CD4-positive, alpha-beta T cell treated with Interleukin-21 for 1 hour (primary cell): Measurements from ENCODE around the gene GALNT14.
A peak's percentile ranks its signal among the peaks of the same experiment; 100 is the strongest.
"Not testable (repeated sequence)": the region's sequence is repeated elsewhere in the genome, so short reads cannot be mapped to it uniquely, and the experiment has no call there.

Source experiments
- DNase-seq: peaks from one replicate; pipeline ENCODE4 v3.0.0-alpha.2; 2020

GALNT14 gene

GRCh38 chr2:31138037-31138962 lies at the start of gene GALNT14:
Gene GALNT14 (minus strand): TSS chr2:31138440. CDS start chr2:31138086, 354 bp downstream.
- DNase-seq: no peak

GRCh38 chr2:31187166-31187565 lies 48.9 kb upstream of the GALNT14 start:
- no peak for DNase-seq

- not testable (repeated sequence) for DNase-seq
These were observed 45.7 kb upstream of the GALNT14 start for GRCh38 chr2:31183973-31184372.

GRCh38 chr2:31176742-31177141 lies 38.5 kb upstream of the GALNT14 start:
- no peak for DNase-seq

- no peak for DNase-seq
These were observed 32.9 kb upstream of the GALNT14 start for GRCh38 chr2:31171142-31171541.

GRCh38 chr2:31170071-31170698 lies 31.9 kb upstream of the GALNT14 start:
- DNase-seq: peak; percentile 48

GRCh38 chr2:31168291-31168690 lies 30.1 kb upstream of the GALNT14 start:
- no peak for DNase-seq

GRCh38 chr2:31166925-31167324 lies 28.7 kb upstream of the GALNT14 start:
- no peak for DNase-seq

GRCh38 chr2:31163011-31163539 lies 24.8 kb upstream of the GALNT14 start:
- no peak for DNase-seq

GRCh38 chr2:31161637-31162036 lies 23.4 kb upstream of the GALNT14 start:
- no peak for DNase-seq

GRCh38 chr2:31151501-31151900 lies 13.3 kb upstream of the GALNT14 start:
- no peak for DNase-seq

GRCh38 chr2:31150120-31150670 lies 12.0 kb upstream of the GALNT14 start:
- no peak for DNase-seq

- no peak for DNase-seq
These were observed 10.3 kb upstream of the GALNT14 start for GRCh38 chr2:31148514-31148913.

GRCh38 chr2:31147645-31148044 lies 9.4 kb upstream of the GALNT14 start:
- no peak for DNase-seq

- no peak for DNase-seq
These were observed 3.9 kb upstream of the GALNT14 start for GRCh38 chr2:31142110-31142509.

- DNase-seq: no peak
These were observed 3.3 kb upstream of the GALNT14 start for GRCh38 chr2:31141443-31142085.

- DNase-seq: no peak
These were observed 1.9 kb upstream of the GALNT14 start for GRCh38 chr2:31140151-31140550.

GRCh38 chr2:31139671-31140070 lies 1.4 kb upstream of the GALNT14 start:
- no peak for DNase-seq

GRCh38 chr2:31137211-31138036 lies 816 bp downstream of the GALNT14 start:
- no peak for DNase-seq

- DNase-seq: no peak
These were observed 1.5 kb downstream of the GALNT14 start for GRCh38 chr2:31136732-31137131.

- no peak for DNase-seq
These were observed 2.2 kb downstream of the GALNT14 start for GRCh38 chr2:31136000-31136399.

- DNase-seq: no peak
These were observed 3.8 kb downstream of the GALNT14 start for GRCh38 chr2:31134480-31134879.
